ENCODE data around the gene ACTG2. TPM values are rescaled to one million over a fixed set of nuclear protein-coding genes. Genes with fewer than 3 reads are reported as not detected.
A peak's percentile ranks its signal among the peaks of the same experiment; 100 is the strongest.
"Not testable (repeated sequence)": the region's sequence is repeated elsewhere in the genome, so short reads cannot be mapped to it uniquely, and the experiment has no call there.

ACTG2 gene
- total RNA-seq, 4 donors from 2014 or later, result 4,013 to 8,538 (median 5,633) TPM

DNA sequence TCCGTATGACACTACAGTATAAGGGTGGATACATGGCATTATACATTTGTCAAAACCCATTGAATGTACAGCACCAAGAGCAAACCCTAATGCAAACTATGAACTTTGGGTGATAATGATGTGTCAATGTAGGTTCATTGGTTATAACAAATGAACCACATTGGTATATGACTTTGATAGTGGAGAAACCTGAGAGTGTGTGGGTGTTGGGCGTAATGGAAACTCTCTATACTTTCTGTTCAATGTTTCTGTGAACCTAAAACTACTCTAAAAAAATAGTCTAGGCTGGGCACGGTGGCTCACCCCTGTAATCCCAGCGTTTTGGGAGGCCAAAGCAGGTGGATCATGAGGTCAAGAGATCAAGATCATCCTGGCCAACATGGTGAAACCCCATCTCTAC, 6.5 kb upstream of the ACTG2 start:
- Histone ChIP-seq H3K27ac (replicated peaks in 1 of 4) (no peak overlapping the region), H3K36me3 (no peaks in the 10 kb centered on the region), H3K4me1 (peaks cover 0 to 35% (median 28%) of the 10 kb centered on the region in 4 donors), H3K27me3 (no peaks in the 10 kb centered on the region), H3K4me3 (no peak overlapping the region), H3K9me3 (no peaks in the 10 kb centered on the region)
- no peak for TF ChIP-seq EP300 (IDR thresholded peaks at IDR 0.05)
- intact Hi-C loops (cut with DNase I), result no loop called here
- WGBS, result 93% methylated on average over 4 of the region's 4 CpGs
- no peak for DNase-seq (ENCODE audit: extremely low spot score)

DNA sequence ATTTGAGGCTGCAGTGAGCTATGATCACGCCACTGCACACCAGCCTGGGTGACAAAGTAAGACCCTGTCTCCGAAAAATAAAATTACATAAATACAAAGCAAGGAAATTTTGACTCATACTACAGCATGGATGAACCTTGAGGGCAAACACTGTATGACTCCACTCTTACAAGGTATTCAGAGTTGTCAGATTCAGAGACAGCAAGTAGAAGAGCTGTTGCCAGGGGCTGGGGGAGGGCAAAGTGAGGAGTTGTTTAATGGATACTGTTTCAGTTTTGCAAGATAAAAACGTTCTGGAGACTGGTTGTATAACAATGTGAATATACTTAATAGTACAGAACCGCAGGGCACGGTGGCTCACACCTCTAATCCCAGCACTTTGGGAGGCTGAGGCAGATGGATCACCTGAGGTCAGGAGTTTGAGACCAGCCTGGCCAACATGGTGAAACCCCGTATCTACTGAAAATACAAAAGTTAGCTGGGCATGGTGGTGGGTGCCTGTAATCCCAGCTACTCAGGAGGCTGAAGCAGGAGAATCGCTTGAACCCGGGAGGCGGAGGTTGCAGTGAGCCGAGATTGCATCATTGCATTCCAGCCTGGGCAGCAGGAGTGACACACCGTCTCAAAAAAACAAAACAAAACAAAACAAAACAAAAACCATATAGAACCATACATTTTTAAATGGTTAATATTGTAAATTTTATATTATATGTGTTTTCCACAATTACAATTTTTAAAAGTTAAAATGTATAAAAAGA, 5.0 kb upstream of the ACTG2 start:
- H3K9me3 ChIP-seq; intact Hi-C loops (cut with DNase I); H3K36me3 ChIP-seq; H3K27me3 ChIP-seq; DNase-seq (ENCODE audit: extremely low spot score); H3K4me3 ChIP-seq: not testable (repeated sequence)
- Histone ChIP-seq H3K27ac (replicated peaks in 1 of 4) (peak overlapping the region in 1 of 4 donors; percentile 94), H3K4me1 (peaks cover 0 to 46% (median 40%) of the 10 kb centered on the region in 4 donors)
- 69% methylated on average over 11 of the region's 11 CpGs for WGBS

DNA sequence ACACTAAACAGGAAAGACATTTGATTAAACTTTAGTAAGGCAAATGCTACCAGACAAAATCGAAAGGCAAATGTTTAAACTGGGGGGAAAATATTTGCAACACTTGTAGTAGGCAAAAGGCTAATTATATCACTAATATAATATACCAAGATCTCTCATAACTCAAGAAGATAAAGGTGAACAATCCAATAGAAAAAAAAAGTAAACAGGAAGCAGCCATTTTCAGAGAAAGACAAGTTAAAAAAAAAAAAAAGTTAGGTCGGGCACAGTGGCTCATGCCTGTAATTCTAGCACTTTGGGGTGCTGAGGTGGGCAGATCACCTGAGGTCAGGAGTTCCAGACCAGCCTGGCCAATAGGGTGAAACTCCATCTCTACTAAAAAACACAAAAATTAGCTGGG, 4.4 kb upstream of the ACTG2 start:
- H3K9me3 ChIP-seq, result no peaks in the 10 kb centered on the region
- WGBS, result 58% methylated on average over 2 of the region's 2 CpGs
- no peak overlapping the region for H3K4me3 ChIP-seq
- H3K27me3 ChIP-seq, result no peaks in the 10 kb centered on the region
- intact Hi-C loops (cut with DNase I), result no loop called here
- DNase-seq (ENCODE audit: extremely low spot score), result no peak
- H3K36me3 ChIP-seq, result no peaks in the 10 kb centered on the region
- no peak for TF ChIP-seq POLR2AphosphoS5 (IDR thresholded peaks at IDR 0.05)
- no peak for TF ChIP-seq EP300 (IDR thresholded peaks at IDR 0.05)
- no peak for TF ChIP-seq POLR2A (IDR thresholded peaks at IDR 0.05; ENCODE audit: low read depth)
- TF ChIP-seq, protein P1, sequence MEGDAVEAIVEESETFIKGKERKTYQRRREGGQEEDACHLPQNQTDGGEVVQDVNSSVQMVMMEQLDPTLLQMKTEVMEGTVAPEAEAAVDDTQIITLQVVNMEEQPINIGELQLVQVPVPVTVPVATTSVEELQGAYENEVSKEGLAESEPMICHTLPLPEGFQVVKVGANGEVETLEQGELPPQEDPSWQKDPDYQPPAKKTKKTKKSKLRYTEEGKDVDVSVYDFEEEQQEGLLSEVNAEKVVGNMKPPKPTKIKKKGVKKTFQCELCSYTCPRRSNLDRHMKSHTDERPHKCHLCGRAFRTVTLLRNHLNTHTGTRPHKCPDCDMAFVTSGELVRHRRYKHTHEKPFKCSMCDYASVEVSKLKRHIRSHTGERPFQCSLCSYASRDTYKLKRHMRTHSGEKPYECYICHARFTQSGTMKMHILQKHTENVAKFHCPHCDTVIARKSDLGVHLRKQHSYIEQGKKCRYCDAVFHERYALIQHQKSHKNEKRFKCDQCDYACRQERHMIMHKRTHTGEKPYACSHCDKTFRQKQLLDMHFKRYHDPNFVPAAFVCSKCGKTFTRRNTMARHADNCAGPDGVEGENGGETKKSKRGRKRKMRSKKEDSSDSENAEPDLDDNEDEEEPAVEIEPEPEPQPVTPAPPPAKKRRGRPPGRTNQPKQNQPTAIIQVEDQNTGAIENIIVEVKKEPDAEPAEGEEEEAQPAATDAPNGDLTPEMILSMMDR (IDR thresholded peaks at IDR 0.05), result no peak
- peak overlapping the region in 3 of 4 donors; percentile 17 to 94 (median 94) for H3K27ac ChIP-seq (replicated peaks in 1 of 4)
- peaks cover 0 to 46% (median 40%) of the 10 kb centered on the region in 4 donors for H3K4me1 ChIP-seq

DNA sequence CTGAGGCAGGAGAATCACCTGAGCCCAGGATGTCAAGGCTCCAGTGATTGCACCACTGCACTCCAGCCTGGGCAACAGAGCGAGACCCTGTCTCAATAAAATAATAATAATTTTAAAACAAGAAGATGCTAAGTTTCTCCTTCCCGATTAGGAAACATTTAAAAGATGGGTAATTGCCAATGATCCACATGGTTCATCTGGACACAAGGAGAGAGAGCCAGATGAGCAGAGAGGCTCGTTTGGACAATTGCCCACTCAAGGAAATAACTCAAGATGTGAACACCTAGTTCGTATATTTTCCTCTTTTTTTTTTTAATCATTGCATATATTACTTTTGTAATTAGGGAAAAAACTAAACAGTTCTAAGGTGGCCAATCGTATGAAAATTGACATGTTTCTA, 3.6 kb upstream of the ACTG2 start:
- Histone ChIP-seq H3K4me3 (no peak overlapping the region), H3K27ac (replicated peaks in 1 of 4) (peak overlapping the region in 3 of 4 donors; percentile 93 to 94 (median 94)), H3K36me3 (peaks cover 0 to 4% (median 0%) of the 10 kb centered on the region in 4 donors), H3K27me3 (no peaks in the 10 kb centered on the region), H3K4me1 (peaks cover 0 to 46% (median 40%) of the 10 kb centered on the region in 4 donors), H3K9me3 (no peaks in the 10 kb centered on the region)
- no peak for DNase-seq (ENCODE audit: extremely low spot score)
- intact Hi-C loops (cut with DNase I), result no loop called here
- WGBS, result 51% methylated on average over 5 of the region's 5 CpGs
- TF ChIP-seq, protein P1 (IDR thresholded peaks at IDR 0.05), result no peak
- no peak for TF ChIP-seq POLR2A (IDR thresholded peaks at IDR 0.05; ENCODE audit: low read depth)
- no peak for TF ChIP-seq EP300 (IDR thresholded peaks at IDR 0.05)
- TF ChIP-seq POLR2AphosphoS5 (IDR thresholded peaks at IDR 0.05), result no peak

GRCh38 chr2:73890301-73891092, 2.3 kb upstream of the ACTG2 start:
- intact Hi-C loops (cut with DNase I), result loop anchor here (5.0 kb wide), 1 partner anchor 53 kb away; no protein-coding TSS in a partner anchor
- TF ChIP-seq, protein P1 (IDR thresholded peaks at IDR 0.05), result no peak
- TF ChIP-seq POLR2AphosphoS5 (IDR thresholded peaks at IDR 0.05), result peak; percentile 44 to 62
- Histone ChIP-seq H3K4me1 (peaks cover 0 to 46% (median 40%) of the 10 kb centered on the region in 4 donors), H3K27ac (replicated peaks in 1 of 4) (peak overlapping the region; percentile 93 to 94 (median 94)), H3K36me3 (peaks cover 0 to 11% (median 0%) of the 10 kb centered on the region in 4 donors), H3K4me3 (no peak overlapping the region), H3K9me3 (no peaks in the 10 kb centered on the region), H3K27me3 (no peaks in the 10 kb centered on the region)
- no peak for DNase-seq (ENCODE audit: extremely low spot score)
- 66% methylated on average over 9 of the region's 9 CpGs for WGBS
